Vagina (tissue), 2 donors: ENCODE measurements around the gene GALNT12. TPM values are rescaled to one million over a fixed set of nuclear protein-coding genes. Genes with fewer than 3 reads are reported as not detected.

Experiments used
- DNase-seq, 2 donors: peaks; one replicate each; pipeline ENCODE4 v3.0.0-alpha.2; 2017; ENCODE audit errors: extremely low spot score in 2 of 2
- H3K27ac ChIP-seq: fragments of 200-600 bp; sonication (generic); one replicate; pipeline ENCODE4 v1.5.1; 2019
- H3K27me3 ChIP-seq: fragments of 200-600 bp; sonication (generic); one replicate; pipeline ENCODE4 v1.5.1; 2019
- H3K36me3 ChIP-seq, 2 donors: fragments of 200-600 bp; sonication (generic); one replicate each; pipeline ENCODE4 v1.5.1; 2017 to 2019
- H3K4me1 ChIP-seq: fragments of 200-600 bp; sonication (generic); one replicate; pipeline ENCODE4 v1.5.1; 2019
- H3K4me3 ChIP-seq, 2 donors: fragments of 200-600 bp; sonication (generic); 1 replicate in 1 of 2; 2 replicates in 1 of 2; pipeline ENCODE4 v1.5.1; 2016 to 2019
- H3K9me3 ChIP-seq: fragments of 200-600 bp; sonication (generic); one replicate; pipeline ENCODE4 v1.5.1; 2019
- POLR2A ChIP-seq, 2 donors: fragments of 450-650 bp; IDR thresholded peaks; one replicate each; pipeline ENCODE4 v1.6.1; 2017; ENCODE audit warnings: antibody characterized with exemption in 2 of 2, mild to moderate bottlenecking in 2 of 2, moderate library complexity in 2 of 2
- POLR2AphosphoS5 ChIP-seq, 2 donors: sonication (generic); formaldehyde crosslinking; IDR thresholded peaks; one replicate each; pipeline ENCODE4 v1.9.0; 2017; ENCODE audit warnings: antibody characterized with exemption in 2 of 2, mild to moderate bottlenecking in 2 of 2, low read depth in 1 of 2; ENCODE audit not compliant: insufficient read depth in 1 of 2
- intact Hi-C: fragments of 100-400 bp; cut with DNase I; formaldehyde crosslinking; loops from one replicate; pipeline ENCODE4 v1.15.1; 2023
- total RNA-seq: library from RNA; depleted of rRNA; stranded (reverse); fragments of >200 nt; gene quantifications from one replicate; pipeline ENCODE4 v1.2.3, GENCODE V29; 2016
- TF ChIP-seq, protein P1 (sequence below), 3 experiments: fragments of 450-650 bp in 2 of 3; fragments of 200-600 bp in 1 of 3; sonication (generic) in 1 of 3; IDR thresholded peaks; one replicate each; pipeline ENCODE4 v1.5.1; 2017 to 2019; ENCODE audit warnings: antibody characterized with exemption in 3 of 3, mild to moderate bottlenecking in 2 of 3, moderate library complexity in 2 of 3

GALNT12 gene
- total RNA-seq, 1 donor from 2014 or later, result 5.4 TPM

DNA sequence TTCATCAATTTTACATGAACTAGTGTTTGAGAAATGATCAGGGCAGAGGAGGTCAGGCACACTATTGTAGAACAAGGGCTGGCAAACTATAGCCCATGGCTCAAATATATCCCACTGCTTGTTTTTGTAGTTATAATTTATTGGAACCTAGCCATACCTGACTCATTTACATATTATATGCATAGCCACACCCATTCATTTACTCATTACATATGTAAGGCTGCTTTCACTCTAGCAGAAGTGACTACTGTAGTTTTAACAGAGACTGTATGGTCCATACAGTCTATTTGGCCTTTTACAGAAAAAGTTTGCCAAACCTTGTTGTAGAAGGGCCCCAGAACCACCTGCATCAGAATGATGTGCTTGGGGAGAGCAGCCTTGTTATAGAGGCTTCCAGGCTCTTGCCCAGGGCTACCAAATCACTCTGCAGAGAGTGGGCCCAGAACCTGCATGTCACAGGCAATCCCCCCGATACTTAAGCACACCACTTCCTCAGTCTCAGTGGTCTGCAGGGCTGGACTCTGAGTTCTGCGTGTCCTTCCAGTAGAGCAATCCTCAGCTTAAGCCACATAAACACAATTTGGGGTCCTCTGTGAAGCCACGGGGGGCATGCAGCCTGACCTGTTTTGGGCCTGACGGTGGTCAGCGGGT, 17.9 kb upstream of the GALNT12 start:
- peaks cover 0 to 5% of the 10 kb centered on the region in 2 donors for H3K36me3 ChIP-seq
- no peak overlapping the region for H3K4me3 ChIP-seq
- H3K9me3 ChIP-seq, result no peaks in the 10 kb centered on the region
- TF ChIP-seq POLR2A (IDR thresholded peaks at IDR 0.05), result no peak
- TF ChIP-seq, protein P1, sequence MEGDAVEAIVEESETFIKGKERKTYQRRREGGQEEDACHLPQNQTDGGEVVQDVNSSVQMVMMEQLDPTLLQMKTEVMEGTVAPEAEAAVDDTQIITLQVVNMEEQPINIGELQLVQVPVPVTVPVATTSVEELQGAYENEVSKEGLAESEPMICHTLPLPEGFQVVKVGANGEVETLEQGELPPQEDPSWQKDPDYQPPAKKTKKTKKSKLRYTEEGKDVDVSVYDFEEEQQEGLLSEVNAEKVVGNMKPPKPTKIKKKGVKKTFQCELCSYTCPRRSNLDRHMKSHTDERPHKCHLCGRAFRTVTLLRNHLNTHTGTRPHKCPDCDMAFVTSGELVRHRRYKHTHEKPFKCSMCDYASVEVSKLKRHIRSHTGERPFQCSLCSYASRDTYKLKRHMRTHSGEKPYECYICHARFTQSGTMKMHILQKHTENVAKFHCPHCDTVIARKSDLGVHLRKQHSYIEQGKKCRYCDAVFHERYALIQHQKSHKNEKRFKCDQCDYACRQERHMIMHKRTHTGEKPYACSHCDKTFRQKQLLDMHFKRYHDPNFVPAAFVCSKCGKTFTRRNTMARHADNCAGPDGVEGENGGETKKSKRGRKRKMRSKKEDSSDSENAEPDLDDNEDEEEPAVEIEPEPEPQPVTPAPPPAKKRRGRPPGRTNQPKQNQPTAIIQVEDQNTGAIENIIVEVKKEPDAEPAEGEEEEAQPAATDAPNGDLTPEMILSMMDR (IDR thresholded peaks at IDR 0.05), result no peak
- TF ChIP-seq POLR2AphosphoS5 (IDR thresholded peaks at IDR 0.05; ENCODE audit: insufficient read depth in 1 of 2, low read depth in 1 of 2), result no peak
- peak in 1 of 2 donors; percentile 81 for DNase-seq
- no peaks in the 10 kb centered on the region for H3K27me3 ChIP-seq
- intact Hi-C loops, result loop anchor here (5.0 kb wide), 1 partner anchor 477 kb away; no protein-coding TSS in a partner anchor
- no peak overlapping the region for H3K27ac ChIP-seq
- H3K4me1 ChIP-seq, result peaks cover 20% of the 10 kb centered on the region

DNA sequence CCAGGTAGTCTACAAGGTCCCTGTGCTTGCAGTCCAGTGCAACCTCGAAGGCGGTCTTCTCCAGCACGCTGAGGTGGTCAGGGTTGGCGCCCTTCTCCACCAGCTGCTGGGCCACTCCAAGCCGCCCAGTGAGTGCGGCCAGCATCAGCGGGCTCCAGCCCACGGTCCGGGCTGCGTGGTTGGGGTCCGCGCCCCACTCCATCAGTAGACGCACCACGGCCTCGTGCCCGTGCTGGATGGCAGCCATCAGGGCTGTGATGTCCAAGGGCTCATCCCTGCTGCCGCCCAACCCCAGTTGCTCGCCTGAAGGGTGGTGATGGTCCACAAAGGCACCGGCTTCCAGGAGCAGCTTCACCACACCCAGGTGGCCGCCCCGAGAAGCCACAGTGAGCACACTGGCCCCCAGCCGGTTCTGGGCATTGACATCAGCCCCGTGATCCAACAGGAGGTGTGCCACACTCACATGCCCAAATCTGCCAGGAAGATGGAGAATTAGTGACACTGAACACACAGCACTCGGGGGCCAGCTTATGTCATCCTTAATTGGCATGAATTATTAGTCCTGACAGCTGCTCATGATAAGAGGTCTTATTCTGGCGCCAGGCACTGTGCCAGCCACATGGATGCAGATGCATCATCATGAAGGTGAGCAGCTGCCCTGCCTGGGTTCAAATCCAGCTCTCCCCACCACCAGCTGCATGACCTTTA, 17.2 kb upstream of the GALNT12 start:
- peak in 1 of 2 donors; percentile 84 for DNase-seq
- intact Hi-C loops, result loop anchor here (5.0 kb wide), 1 partner anchor 478 kb away; no protein-coding TSS in a partner anchor
- no peaks in the 10 kb centered on the region for H3K9me3 ChIP-seq
- H3K27me3 ChIP-seq, result no peaks in the 10 kb centered on the region
- H3K4me1 ChIP-seq, result peaks cover 22% of the 10 kb centered on the region
- H3K36me3 ChIP-seq, result peaks cover 0 to 5% of the 10 kb centered on the region in 2 donors
- H3K27ac ChIP-seq, result peak overlapping the region; percentile 5
- H3K4me3 ChIP-seq, result no peak overlapping the region
- TF ChIP-seq POLR2A (IDR thresholded peaks at IDR 0.05) (no peak), POLR2AphosphoS5 (IDR thresholded peaks at IDR 0.05; ENCODE audit: insufficient read depth in 1 of 2, low read depth in 1 of 2) (no peak)
- TF ChIP-seq, protein P1 (IDR thresholded peaks at IDR 0.05), result no peak

DNA sequence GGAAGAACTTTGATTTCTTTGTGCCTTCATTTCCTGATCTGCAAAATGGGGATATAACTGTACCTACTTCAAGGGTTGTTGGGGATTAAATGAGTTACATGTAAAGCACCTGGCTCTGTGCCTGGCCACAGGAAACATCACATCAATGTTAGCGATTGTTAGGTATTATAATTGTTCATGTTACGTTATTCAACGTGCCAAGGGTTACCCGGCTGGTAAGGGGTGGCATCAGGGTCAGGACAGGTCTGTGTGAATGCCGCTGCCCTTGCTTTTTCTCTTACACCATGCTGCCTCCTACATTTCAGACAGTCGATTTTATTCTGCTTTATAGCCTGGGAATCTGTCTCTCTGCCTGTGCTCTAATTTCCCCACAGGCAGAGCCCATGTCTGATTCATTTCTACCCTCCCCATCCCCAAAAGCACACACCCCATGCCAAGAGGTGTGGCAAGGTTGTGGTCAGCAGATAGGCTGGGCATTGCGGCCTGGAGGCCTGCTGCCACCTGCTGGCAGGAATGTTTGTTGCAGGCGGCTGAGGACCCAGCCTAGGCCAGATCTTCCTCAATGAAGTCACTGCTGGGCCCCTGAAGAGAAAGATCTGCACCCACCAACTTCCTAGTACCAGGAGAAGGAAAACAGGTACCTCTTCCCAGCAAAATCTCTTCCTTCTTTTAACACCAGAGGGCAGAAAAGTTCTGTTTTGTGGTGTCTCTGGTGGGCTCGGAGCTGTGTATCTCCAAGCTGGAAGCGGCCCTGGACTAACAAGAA, 16.4 kb upstream of the GALNT12 start:
- Histone ChIP-seq H3K4me3 (no peak overlapping the region), H3K9me3 (no peaks in the 10 kb centered on the region), H3K36me3 (peaks cover 0 to 5% of the 10 kb centered on the region in 2 donors), H3K4me1 (peaks cover 24% of the 10 kb centered on the region), H3K27ac (peak overlapping the region; percentile 59), H3K27me3 (no peaks in the 10 kb centered on the region)
- DNase-seq, result peak; percentile 82 to 93
- intact Hi-C loops, result loop anchor here (5.0 kb wide), 1 partner anchor 479 kb away; no protein-coding TSS in a partner anchor
- TF ChIP-seq POLR2A (IDR thresholded peaks at IDR 0.05), result no peak
- TF ChIP-seq, protein P1 (IDR thresholded peaks at IDR 0.05), result peak; percentile 94 to 100 (median 96)
- peak; percentile 77 to 87 for TF ChIP-seq POLR2AphosphoS5 (IDR thresholded peaks at IDR 0.05; ENCODE audit: insufficient read depth in 1 of 2, low read depth in 1 of 2)

DNA sequence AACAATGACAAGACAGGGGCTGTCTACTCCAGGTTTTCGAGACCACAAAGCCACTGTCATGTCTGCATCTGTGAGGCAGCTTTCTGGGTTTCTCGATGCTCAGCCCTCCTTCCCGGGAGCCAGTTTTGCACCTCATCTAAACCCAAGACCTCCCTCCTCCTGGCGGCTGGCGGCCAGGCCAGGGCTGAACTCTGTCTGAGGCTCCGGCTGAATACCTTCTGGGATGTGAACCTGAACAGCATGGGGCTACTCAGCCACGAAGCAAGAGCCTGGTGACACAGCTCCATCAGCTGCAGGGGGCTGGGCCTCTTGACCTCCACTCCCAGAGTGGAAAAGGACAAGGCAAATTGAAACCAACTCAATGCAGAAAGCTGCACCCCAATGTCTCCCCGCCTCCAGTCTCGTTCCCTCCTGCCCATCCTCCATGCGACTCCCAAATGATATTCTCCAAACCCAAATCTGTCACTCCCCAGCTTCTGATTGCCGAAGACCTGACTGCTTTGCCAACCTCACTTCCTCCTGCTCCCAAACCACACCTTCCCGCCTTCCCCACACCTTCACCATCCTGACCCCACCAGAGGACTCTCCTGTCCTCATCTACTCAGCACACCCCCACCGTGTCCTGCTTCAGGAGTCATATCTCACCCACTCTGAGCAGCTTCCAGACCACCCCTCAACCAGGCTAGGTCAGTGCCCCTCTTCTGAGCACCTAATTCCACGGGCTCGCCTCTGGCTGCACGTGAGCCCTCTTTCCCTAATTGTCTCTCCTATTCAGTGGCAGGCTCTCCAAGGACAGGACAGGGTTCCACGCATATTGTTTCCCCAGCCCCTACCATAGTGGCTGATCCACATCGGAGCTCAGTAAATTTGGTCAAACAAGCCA, 15.6 kb upstream of the GALNT12 start:
- no peaks in the 10 kb centered on the region for H3K9me3 ChIP-seq
- DNase-seq, result peak; percentile 84 to 85
- intact Hi-C loops, result loop anchor here (5.0 kb wide), 1 partner anchor 480 kb away; no protein-coding TSS in a partner anchor
- TF ChIP-seq POLR2A (IDR thresholded peaks at IDR 0.05), result no peak
- TF ChIP-seq, protein P1 (IDR thresholded peaks at IDR 0.05), result no peak
- TF ChIP-seq POLR2AphosphoS5 (IDR thresholded peaks at IDR 0.05; ENCODE audit: insufficient read depth in 1 of 2, low read depth in 1 of 2), result no peak
- peaks cover 24% of the 10 kb centered on the region for H3K4me1 ChIP-seq
- H3K27me3 ChIP-seq, result no peaks in the 10 kb centered on the region
- H3K4me3 ChIP-seq, result no peak overlapping the region
- peak overlapping the region; percentile 59 for H3K27ac ChIP-seq
- H3K36me3 ChIP-seq, result peaks cover 0 to 5% of the 10 kb centered on the region in 2 donors
